Measurements from ENCODE around the gene CHN2.
"Not testable (repeated sequence)": the region's sequence is repeated elsewhere in the genome, so short reads cannot be mapped to it uniquely, and the experiment has no call there.

Gene CHN2

GRCh38 chr7:29511337-29511736 is 316.8 kb downstream of the CHN2 start:
- DNase-seq, result no peak

GRCh38 chr7:29511851-29512250 is 317.3 kb downstream of the CHN2 start:
- no peak for DNase-seq

- DNase-seq, result no peak
Observed at GRCh38 chr7:29516491-29516890, 321.9 kb downstream of the CHN2 start.

- DNase-seq, result no peak
Observed at GRCh38 chr7:29518616-29519015, 324.0 kb downstream of the CHN2 start.

- DNase-seq, result no peak
Observed at GRCh38 chr7:29523728-29524127, 329.2 kb downstream of the CHN2 start.

GRCh38 chr7:29527505-29528108 is 333.0 kb downstream of the CHN2 start:
- no peak for DNase-seq

- DNase-seq, result not testable (repeated sequence)
Observed at GRCh38 chr7:29528526-29528925, 334.0 kb downstream of the CHN2 start.

Data from OCI-M1 (cell line).